OCI-LY7 (cell line): Measurements from ENCODE around the gene DNAJC24.

Source experiments
- EZH2phosphoT487 ChIP-seq: fragments of 200-600 bp; sonication (generic); IDR thresholded peaks from 2 replicates; pipeline ENCODE4 v1.6.1; 2018; ENCODE audit warnings: low read depth, borderline replicate concordance, mild to moderate bottlenecking, mixed run types, antibody characterized with exemption, low read length, moderate library complexity, mixed read lengths
- TF ChIP-seq, protein P1 (sequence below): fragments of 200-600 bp; sonication (generic); conservative IDR thresholded peaks from 2 replicates; pipeline ENCODE4 v1.5.1; 2014; ENCODE audit warnings: mild to moderate bottlenecking, antibody characterized with exemption, low read length, moderate library complexity, mixed read lengths

DNA sequence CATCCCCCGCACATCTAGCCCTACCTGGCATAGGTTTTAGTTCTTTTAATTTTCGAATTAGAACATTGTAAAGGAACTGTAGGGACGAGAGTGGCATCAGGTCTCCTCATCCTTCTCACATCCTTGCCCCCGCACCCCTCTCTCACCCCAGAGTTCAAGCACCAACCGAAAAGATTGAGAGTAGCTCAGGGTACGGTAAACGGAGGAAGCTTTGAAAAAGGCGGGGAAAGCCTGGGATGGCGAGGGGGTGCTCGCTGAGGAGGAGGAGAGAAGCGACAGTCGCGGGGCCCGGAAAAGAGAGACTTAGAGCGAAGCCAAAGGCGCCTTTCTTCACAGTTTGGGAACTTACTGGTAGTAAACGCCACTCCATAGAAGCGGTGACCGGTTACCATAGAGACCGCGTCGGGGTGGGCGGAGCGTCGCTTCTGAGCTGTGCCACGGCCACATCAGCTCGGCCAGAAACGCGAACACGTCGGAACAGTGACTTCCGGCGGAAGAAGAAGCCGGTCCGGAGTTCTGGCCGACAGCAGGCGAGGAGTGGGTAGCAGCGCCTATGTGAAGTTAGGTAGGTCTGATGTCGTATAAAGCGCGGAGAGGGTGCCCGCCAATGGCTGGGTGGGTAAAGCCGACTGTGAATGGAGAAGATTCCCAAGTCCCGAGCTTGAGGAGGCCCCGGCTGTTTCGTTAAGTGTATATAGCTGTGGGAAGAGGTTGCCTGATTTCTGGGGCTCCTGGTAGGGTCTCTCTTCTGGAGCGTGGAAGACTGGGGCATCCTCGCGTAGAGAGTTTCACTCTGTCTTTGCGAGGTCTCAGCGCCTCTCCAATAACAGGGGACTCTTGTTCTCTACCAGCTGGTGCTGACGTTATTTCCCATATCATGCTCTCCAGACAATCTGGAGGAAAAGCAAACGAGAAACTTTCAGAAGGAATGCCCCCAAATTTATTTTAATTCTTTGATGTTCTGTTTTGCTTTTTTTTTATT is at the start of gene DNAJC24, which contains the start of gene DCDC1:
- TF ChIP-seq, protein P1, sequence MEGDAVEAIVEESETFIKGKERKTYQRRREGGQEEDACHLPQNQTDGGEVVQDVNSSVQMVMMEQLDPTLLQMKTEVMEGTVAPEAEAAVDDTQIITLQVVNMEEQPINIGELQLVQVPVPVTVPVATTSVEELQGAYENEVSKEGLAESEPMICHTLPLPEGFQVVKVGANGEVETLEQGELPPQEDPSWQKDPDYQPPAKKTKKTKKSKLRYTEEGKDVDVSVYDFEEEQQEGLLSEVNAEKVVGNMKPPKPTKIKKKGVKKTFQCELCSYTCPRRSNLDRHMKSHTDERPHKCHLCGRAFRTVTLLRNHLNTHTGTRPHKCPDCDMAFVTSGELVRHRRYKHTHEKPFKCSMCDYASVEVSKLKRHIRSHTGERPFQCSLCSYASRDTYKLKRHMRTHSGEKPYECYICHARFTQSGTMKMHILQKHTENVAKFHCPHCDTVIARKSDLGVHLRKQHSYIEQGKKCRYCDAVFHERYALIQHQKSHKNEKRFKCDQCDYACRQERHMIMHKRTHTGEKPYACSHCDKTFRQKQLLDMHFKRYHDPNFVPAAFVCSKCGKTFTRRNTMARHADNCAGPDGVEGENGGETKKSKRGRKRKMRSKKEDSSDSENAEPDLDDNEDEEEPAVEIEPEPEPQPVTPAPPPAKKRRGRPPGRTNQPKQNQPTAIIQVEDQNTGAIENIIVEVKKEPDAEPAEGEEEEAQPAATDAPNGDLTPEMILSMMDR: no peak
- TF ChIP-seq EZH2phosphoT487: no peak
